Stimulated activated CD4-positive, alpha-beta T cell treated with anti-CD3 and anti-CD28 coated beads, Interleukin-2, amount 100 ng/mL, for 48 hours (primary cell): ENCODE results near the gene LSM5.

Source experiments
- DNase-seq, 2 donors: peaks; one replicate each; pipeline ENCODE4 v3.0.0-alpha.2; 2020

The LSM5 gene

GRCh38 chr7:32490127-32490796 lies at the start of gene LSM5:
LSM5 (minus strand) TSS chr7:32490380; CDS start chr7:32490365, 15 bp downstream.
- peak; percentile 80 to 82 for DNase-seq

- no peak for DNase-seq
Observed at GRCh38 chr7:32539366-32539765, 49.2 kb upstream of the LSM5 start.

GRCh38 chr7:32537760-32538159 lies 47.6 kb upstream of the LSM5 start:
- DNase-seq, result no peak

- no peak for DNase-seq
Observed at GRCh38 chr7:32536585-32536984, 46.4 kb upstream of the LSM5 start.

- DNase-seq, result no peak
Observed at GRCh38 chr7:32536016-32536415, 45.8 kb upstream of the LSM5 start.

- DNase-seq, result no peak
Observed at GRCh38 chr7:32535162-32535702, 45.1 kb upstream of the LSM5 start.

- DNase-seq, result no peak
Observed at GRCh38 chr7:32533276-32534029, 43.3 kb upstream of the LSM5 start.

GRCh38 chr7:32532716-32533115 lies 42.5 kb upstream of the LSM5 start:
- no peak for DNase-seq

- DNase-seq, result no peak
Observed at GRCh38 chr7:32532086-32532485, 41.9 kb upstream of the LSM5 start.

GRCh38 chr7:32531402-32531801 lies 41.2 kb upstream of the LSM5 start:
- no peak for DNase-seq

- no peak for DNase-seq
Observed at GRCh38 chr7:32525839-32526238, 35.7 kb upstream of the LSM5 start.

- DNase-seq, result no peak
Observed at GRCh38 chr7:32524631-32525030, 34.5 kb upstream of the LSM5 start.

- DNase-seq, result no peak
Observed at GRCh38 chr7:32522746-32523530, 32.8 kb upstream of the LSM5 start.

GRCh38 chr7:32519763-32520162 lies 29.6 kb upstream of the LSM5 start:
- no peak for DNase-seq

GRCh38 chr7:32518534-32519140 lies 28.5 kb upstream of the LSM5 start:
- no peak for DNase-seq

- DNase-seq, result no peak
Observed at GRCh38 chr7:32516551-32517100, 26.4 kb upstream of the LSM5 start.

GRCh38 chr7:32515890-32516550 lies 25.8 kb upstream of the LSM5 start:
- DNase-seq, result no peak

- no peak for DNase-seq
Observed at GRCh38 chr7:32513210-32513609, 23.0 kb upstream of the LSM5 start.

- DNase-seq, result no peak
Observed at GRCh38 chr7:32511791-32512190, 21.6 kb upstream of the LSM5 start.

GRCh38 chr7:32507414-32507813 lies 17.2 kb upstream of the LSM5 start:
- no peak for DNase-seq

- no peak for DNase-seq
Observed at GRCh38 chr7:32506266-32507054, 16.3 kb upstream of the LSM5 start.
